CD14-positive monocyte (primary cell): ENCODE measurements around the gene KCNIP3. TPM values are rescaled to one million over a fixed set of nuclear protein-coding genes. Genes with fewer than 3 reads are reported as not detected.

ENCODE experiments used
- DNase-seq, 3 donors: peaks; one replicate each; pipeline ENCODE4 v3.0.0-alpha.2; 2011 to 2022
- H2AFZ ChIP-seq: 2 replicates; pipeline ENCODE4 v1.6.0; 2012; ENCODE audit warnings: mild to moderate bottlenecking, low read depth, low read length, inconsistent platforms; ENCODE audit not compliant: insufficient read depth, poor library complexity, severe bottlenecking
- H3K27ac ChIP-seq, 2 donors: 1 replicate in 1 of 2; 2 replicates in 1 of 2; pipeline ENCODE4 v1.5.1; 2012 to 2013; ENCODE audit warnings: low read length in 2 of 2, control low read depth in 1 of 2, inconsistent platforms in 1 of 2, low read depth in 1 of 2, mild to moderate bottlenecking in 1 of 2
- H3K27me3 ChIP-seq, 2 donors: one replicate each; pipeline versions ENCODE4 v1.6.0 to v1.6.1; 2011 to 2013; ENCODE audit warnings: low read length in 2 of 2; ENCODE audit not compliant: control insufficient read depth in 2 of 2, insufficient read depth in 2 of 2
- H3K36me3 ChIP-seq, 2 donors: replicated peaks in 1 of 2; 1 replicate in 1 of 2; 2 replicates in 1 of 2; pipeline versions ENCODE4 v1.5.1 to v1.6.1; 2012 to 2013; ENCODE audit warnings: low read length in 2 of 2, control low read depth in 1 of 2, inconsistent platforms in 1 of 2, mild to moderate bottlenecking in 1 of 2; ENCODE audit not compliant: insufficient read depth in 2 of 2, control insufficient read depth in 1 of 2
- H3K4me1 ChIP-seq, 2 donors: 1 replicate in 1 of 2; 2 replicates in 1 of 2; pipeline versions ENCODE4 v1.5.1 to v1.6.1; 2012 to 2013; ENCODE audit warnings: low read length in 2 of 2, control low read depth in 1 of 2, inconsistent platforms in 1 of 2, mild to moderate bottlenecking in 1 of 2, moderate library complexity in 1 of 2; ENCODE audit not compliant: insufficient read depth in 2 of 2, control insufficient read depth in 1 of 2
- H3K4me2 ChIP-seq: replicated peaks from 2 replicates; pipeline ENCODE3; 2012; ENCODE audit warnings: low read length, moderate library complexity, mild to moderate bottlenecking; ENCODE audit not compliant: poor library complexity, severe bottlenecking; ENCODE audit errors: extremely low read depth
- H3K4me3 ChIP-seq, 3 experiments: fragments of 200-600 bp in 1 of 3; sonication (generic) in 1 of 3; replicated peaks in 1 of 3; 1 replicate in 2 of 3; 2 replicates in 1 of 3; pipeline ENCODE4 v1.5.1; 2011 to 2013; ENCODE audit warnings: low read length in 3 of 3, mild to moderate bottlenecking in 3 of 3, control low read depth in 2 of 3, low read depth in 2 of 3, inconsistent platforms in 1 of 3, moderate library complexity in 1 of 3
- H3K79me2 ChIP-seq: 2 replicates; pipeline ENCODE4 v1.6.0; 2012; ENCODE audit warnings: mild to moderate bottlenecking, control low read depth, inconsistent platforms, low read length, moderate library complexity; ENCODE audit not compliant: insufficient read depth
- H3K9ac ChIP-seq: 2 replicates; pipeline ENCODE4 v1.6.0; 2017; ENCODE audit warnings: low read length, mild to moderate bottlenecking; ENCODE audit not compliant: insufficient read depth, poor library complexity, severe bottlenecking
- H3K9me3 ChIP-seq, 2 donors: replicated peaks in 1 of 2; 1 replicate in 1 of 2; 2 replicates in 1 of 2; pipeline versions ENCODE4 v1.5.1 to v1.6.1; 2012 to 2013; ENCODE audit warnings: low read length in 2 of 2, control low read depth in 1 of 2; ENCODE audit not compliant: control insufficient read depth in 1 of 2, insufficient read depth in 1 of 2
- H4K20me1 ChIP-seq: 2 replicates; pipeline ENCODE4 v1.6.0; 2012; ENCODE audit warnings: mild to moderate bottlenecking, low read length, control low read depth, moderate library complexity; ENCODE audit not compliant: insufficient read depth
- H3K27ac Mint-ChIP-seq, 7 donors: one replicate each; pipeline ENCODE4 v1.8.0; 2020; ENCODE audit warnings: mild to moderate bottlenecking in 7 of 7, mixed read lengths in 7 of 7, moderate library complexity in 6 of 7, inconsistent platforms in 2 of 7
- H3K27me3 Mint-ChIP-seq, 3 donors: one replicate each; pipeline ENCODE4 v1.8.0; 2021 to 2022; ENCODE audit warnings: low read depth in 3 of 3, mild to moderate bottlenecking in 3 of 3, mixed read lengths in 3 of 3, moderate library complexity in 3 of 3, inconsistent platforms in 1 of 3
- H3K36me3 Mint-ChIP-seq, 2 donors: one replicate each; pipeline ENCODE4 v1.8.0; 2020; ENCODE audit warnings: mixed read lengths in 2 of 2, inconsistent platforms in 1 of 2, mild to moderate bottlenecking in 1 of 2
- H3K4me1 Mint-ChIP-seq: one replicate; pipeline ENCODE4 v1.8.0; 2020; ENCODE audit warnings: mild to moderate bottlenecking, mixed read lengths
- H3K4me3 Mint-ChIP-seq, 2 donors: one replicate each; pipeline ENCODE4 v1.8.0; 2020; ENCODE audit warnings: mild to moderate bottlenecking in 2 of 2, mixed read lengths in 2 of 2, moderate library complexity in 1 of 2
- H3K9me3 Mint-ChIP-seq, 7 donors: one replicate each; pipeline ENCODE4 v1.8.0; 2020 to 2022; ENCODE audit warnings: mixed read lengths in 7 of 7, mild to moderate bottlenecking in 6 of 7, moderate library complexity in 6 of 7, inconsistent platforms in 2 of 7
- CTCF ChIP-seq: fragments of 200-600 bp; IDR thresholded peaks from one replicate; pipeline ENCODE4 v1.8.0; 2022; ENCODE audit warnings: antibody characterized with exemption, mild to moderate bottlenecking
- WGBS: methylation state at CpG from one replicate; pipeline ENCODE4 v1.1.5; 2013; ENCODE audit warnings: missing lambda C conversion rate; ENCODE audit not compliant: insufficient coverage; 5-methylcytosine and 5-hydroxymethylcytosine counted together
- intact Hi-C, 2 donors: fragments of 100-400 bp; cut with micrococcal nuclease; formaldehyde crosslinking; loops; one replicate each; pipeline versions ENCODE4 v1.15.0 to v1.15.1; 2023
- polyA plus RNA-seq, 3 donors: library from polyadenylated mRNA; depleted of rRNA in 1 of 3; unstranded in 2 of 3; stranded (reverse) in 1 of 3; fragments of 300-500 nt in 2 of 3; fragments of >200 nt in 1 of 3; fragmentation: Illumina TruSeq in 2 of 3; gene quantifications; 1 replicate in 2 of 3; 2 replicates in 1 of 3; pipeline ENCODE4 v1.2.3, GENCODE V29; 2012 to 2021

Gene KCNIP3
- polyA plus RNA-seq, 3 donors = not detected

GRCh38 chr2:95314964-95315611, 17.9 kb downstream of the KCNIP3 start:
- DNase-seq = no peak
- Histone ChIP-seq H3K27me3 (no peaks in the 10 kb centered on the region), H4K20me1 (no peaks in the 10 kb centered on the region), H3K27ac (no peak overlapping the region), H3K36me3 (no peaks in the 10 kb centered on the region), H3K4me2 (no peak overlapping the region), H3K4me3 (no peak overlapping the region), H3K79me2 (no peaks in the 10 kb centered on the region), H3K4me1 (no peaks in the 10 kb centered on the region), H3K9me3 (no peaks in the 10 kb centered on the region), H3K9ac (no peak overlapping the region), H2AFZ (no peak overlapping the region)
- WGBS = 89% methylated on average over 15 of the region's 16 CpGs
- TF ChIP-seq CTCF = no peak
- intact Hi-C loops = no loop called here
- Mint-ChIP-seq H3K4me3 (no peak overlapping the region), H3K27ac (no peak overlapping the region), H3K36me3 (no peaks in the 10 kb centered on the region), H3K9me3 (peaks cover 0 to 3% (median 0%) of the 10 kb centered on the region in 7 donors), H3K4me1 (no peaks in the 10 kb centered on the region), H3K27me3 (peaks cover 1 to 2% (median 2%) of the 10 kb centered on the region in 3 donors)

- H3K27ac Mint-ChIP-seq = no peak overlapping the region
- Histone ChIP-seq H4K20me1 (no peaks in the 10 kb centered on the region), H3K4me3 (no peak overlapping the region), H3K9ac (no peak overlapping the region), H3K27ac (no peak overlapping the region), H3K36me3 (no peaks in the 10 kb centered on the region), H3K4me1 (no peaks in the 10 kb centered on the region), H3K9me3 (no peaks in the 10 kb centered on the region), H2AFZ (no peak overlapping the region), H3K4me2 (no peak overlapping the region), H3K79me2 (no peaks in the 10 kb centered on the region), H3K27me3 (no peaks in the 10 kb centered on the region)
- peaks cover 0 to 3% (median 0%) of the 10 kb centered on the region in 7 donors for H3K9me3 Mint-ChIP-seq
- 82% methylated on average over 19 of the region's 19 CpGs for WGBS
- H3K27me3 Mint-ChIP-seq = peaks cover 1 to 2% (median 2%) of the 10 kb centered on the region in 3 donors
- H3K36me3 Mint-ChIP-seq = no peaks in the 10 kb centered on the region
- DNase-seq = no peak
- intact Hi-C loops = no loop called here
- no peak for TF ChIP-seq CTCF
- H3K4me1 Mint-ChIP-seq = no peaks in the 10 kb centered on the region
- no peak overlapping the region for H3K4me3 Mint-ChIP-seq
These were observed 18.8 kb downstream of the KCNIP3 start for GRCh38 chr2:95315801-95316411.
